Measurements from ENCODE around the gene APBB3.
"Not testable (repeated sequence)": the region's sequence is repeated elsewhere in the genome, so short reads cannot be mapped to it uniquely, and the experiment has no call there.

APBB3 gene, protein sequence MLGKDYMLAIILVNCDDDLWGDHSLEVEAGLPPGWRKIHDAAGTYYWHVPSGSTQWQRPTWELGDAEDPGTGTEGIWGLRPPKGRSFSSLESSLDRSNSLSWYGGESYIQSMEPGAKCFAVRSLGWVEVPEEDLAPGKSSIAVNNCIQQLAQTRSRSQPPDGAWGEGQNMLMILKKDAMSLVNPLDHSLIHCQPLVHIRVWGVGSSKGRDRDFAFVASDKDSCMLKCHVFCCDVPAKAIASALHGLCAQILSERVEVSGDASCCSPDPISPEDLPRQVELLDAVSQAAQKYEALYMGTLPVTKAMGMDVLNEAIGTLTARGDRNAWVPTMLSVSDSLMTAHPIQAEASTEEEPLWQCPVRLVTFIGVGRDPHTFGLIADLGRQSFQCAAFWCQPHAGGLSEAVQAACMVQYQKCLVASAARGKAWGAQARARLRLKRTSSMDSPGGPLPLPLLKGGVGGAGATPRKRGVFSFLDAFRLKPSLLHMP

GRCh38 chr5:140564196-140565023 lies at the start of gene APBB3, which contains the start of gene SLC35A4:
Gene APBB3 (minus strand): TSS chr5:140564598. CDS start chr5:140564245, 353 bp downstream.
Gene SLC35A4 (plus strand): TSS chr5:140564828. CDS start chr5:140567170, 2,342 bp downstream.
- peak; percentile 99 for DNase-seq (ENCODE audit: low read depth)

- no peak for DNase-seq (ENCODE audit: low read depth)
Measured at GRCh38 chr5:140611020-140611521, 46.7 kb upstream of the APBB3 start.

DNA sequence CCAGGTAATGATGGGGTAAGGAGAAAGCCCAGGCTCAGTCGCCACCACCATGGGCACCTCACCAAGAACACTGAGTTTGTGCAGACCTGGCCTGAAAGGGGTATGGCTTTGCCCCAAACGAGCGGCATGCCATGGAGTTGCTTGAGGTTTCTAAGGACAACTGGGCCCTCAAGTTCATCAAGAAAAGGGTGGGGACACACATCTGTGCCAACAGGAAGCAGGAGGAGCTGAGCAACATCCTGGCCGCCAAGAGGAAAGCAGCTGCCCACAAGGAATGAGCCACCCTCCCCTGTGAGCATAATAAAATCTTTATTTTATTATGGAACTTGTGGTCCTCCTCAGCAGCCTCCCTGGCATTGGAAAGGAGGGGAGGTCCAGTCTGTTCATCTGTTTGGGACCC lies 44.7 kb upstream of the APBB3 start:
- no peak for DNase-seq (ENCODE audit: low read depth)

DNA sequence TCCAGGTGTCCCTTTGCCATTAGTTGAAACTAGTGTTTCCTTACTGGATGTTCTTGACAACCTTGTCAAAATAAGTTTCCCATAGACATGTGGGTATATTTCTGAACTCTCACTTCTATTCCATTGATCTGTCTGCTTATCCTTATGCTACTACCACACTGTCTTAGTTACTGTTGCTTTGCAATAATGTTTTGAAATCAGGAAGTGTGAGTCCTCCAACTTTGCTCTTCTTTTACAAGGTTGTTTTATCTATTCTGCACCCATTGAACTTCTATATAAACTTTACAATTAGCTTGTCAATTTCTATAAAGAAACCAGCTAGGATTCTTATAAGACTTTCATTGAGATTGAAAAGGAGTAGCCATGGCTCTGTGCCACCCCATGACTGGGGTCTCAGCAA lies 44.3 kb upstream of the APBB3 start:
- DNase-seq (ENCODE audit: low read depth) = no peak

- no peak for DNase-seq (ENCODE audit: low read depth)
Measured at GRCh38 chr5:140607031-140607430, 42.6 kb upstream of the APBB3 start.

DNA sequence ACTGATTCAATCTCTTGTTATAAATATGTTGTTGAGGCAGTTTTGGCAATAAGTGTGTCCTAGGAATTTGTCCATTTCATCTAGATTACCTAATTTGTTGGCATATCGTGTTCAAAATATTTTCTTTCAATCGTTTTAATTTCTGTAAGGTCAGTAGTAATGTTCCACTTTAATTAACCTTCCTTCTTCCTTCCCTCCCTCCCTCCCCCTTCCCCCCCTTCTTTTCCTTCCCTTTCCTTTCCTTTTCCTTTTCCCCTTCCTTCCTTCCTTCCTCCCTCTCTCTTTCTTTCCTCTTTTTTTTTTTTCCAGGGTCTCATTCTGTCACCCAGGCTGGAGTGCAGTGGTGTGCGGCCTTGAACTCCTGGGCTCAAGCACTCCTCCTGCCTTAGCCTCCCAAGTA lies 41.5 kb upstream of the APBB3 start:
- no peak for DNase-seq (ENCODE audit: low read depth)

- DNase-seq (ENCODE audit: low read depth) = no peak
Measured at GRCh38 chr5:140603734-140604133, 39.3 kb upstream of the APBB3 start.

- not testable (repeated sequence) for DNase-seq (ENCODE audit: low read depth)
Measured at GRCh38 chr5:140603446-140603698, 39.0 kb upstream of the APBB3 start.

- no peak for DNase-seq (ENCODE audit: low read depth)
Measured at GRCh38 chr5:140602147-140602546, 37.7 kb upstream of the APBB3 start.

DNA sequence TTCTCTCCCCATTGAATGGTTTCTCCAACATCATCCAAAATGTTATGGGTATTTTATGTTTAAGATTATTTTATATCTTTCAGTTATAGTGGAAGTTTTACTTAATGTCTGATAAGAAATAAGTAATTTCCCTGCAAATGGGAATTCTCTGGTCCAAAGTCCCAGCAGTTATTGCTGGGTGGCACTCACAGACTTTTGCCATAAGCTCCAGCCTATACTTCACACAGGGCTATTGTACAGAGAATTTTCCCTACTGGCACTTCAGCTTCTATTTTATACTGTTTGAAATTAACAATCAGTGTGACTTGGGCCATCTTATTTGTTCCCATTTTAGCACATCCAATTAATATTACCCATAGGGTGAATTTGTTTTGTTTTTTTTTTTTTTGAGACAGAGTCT lies 35.7 kb upstream of the APBB3 start:
- DNase-seq (ENCODE audit: low read depth) = no peak

GRCh38 chr5:140598836-140599235 lies 34.4 kb upstream of the APBB3 start:
- no peak for DNase-seq (ENCODE audit: low read depth)

DNA sequence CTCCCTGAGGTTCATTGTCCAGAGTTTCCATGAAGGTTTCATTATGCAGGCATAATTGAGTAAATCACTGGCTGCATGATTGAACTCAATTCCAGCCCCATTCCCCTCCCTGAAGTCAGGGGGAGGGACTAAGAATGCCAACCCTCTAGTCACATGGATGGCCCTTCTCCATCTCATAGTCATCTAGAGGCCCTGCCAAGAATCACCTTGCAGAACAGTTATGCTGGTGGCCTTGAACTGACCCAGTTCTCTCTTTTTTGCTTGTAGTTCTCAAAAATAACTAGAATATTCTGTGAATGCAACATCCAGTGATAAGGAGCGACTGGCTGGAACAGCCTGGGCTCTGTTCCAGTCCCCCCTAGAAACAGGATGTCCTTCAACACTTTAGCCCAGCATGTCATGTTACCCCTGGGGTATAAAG lies 31.9 kb upstream of the APBB3 start:
- no peak for DNase-seq (ENCODE audit: low read depth)

DNA sequence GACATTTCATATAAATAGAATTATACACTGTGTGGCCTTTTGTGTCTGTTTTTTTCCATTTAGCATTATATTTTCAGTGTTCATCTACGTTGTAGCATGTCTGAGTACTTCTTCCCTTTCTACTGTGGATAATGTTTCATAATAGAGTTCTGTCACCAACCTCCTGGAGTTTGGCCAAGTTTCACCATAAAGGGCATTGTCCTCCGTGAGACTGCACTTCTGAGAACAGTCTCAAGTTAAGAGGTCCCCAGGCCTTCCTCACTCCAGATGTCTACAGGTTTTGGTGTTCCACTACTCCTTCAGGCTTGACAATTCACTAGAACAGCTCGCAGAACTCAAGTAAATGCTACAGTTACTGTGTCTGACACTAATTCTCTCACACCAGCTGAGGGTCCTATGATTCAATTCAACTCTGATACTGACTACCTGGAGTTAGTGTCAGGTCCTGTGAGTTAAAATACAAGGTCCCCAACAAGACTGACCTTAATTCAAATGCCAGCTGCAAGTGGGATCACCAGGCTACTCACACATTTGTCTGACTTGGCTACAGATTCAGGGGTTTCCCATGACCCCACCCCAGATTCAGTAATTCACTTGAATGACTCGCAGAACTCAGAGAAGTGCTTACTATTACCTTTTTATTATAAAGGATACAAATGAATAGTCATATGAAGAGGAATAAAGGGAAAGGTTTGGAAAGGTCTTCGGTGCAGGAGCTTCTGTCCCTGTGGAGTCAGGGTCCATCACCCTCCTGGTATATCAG lies 31.3 kb upstream of the APBB3 start:
- no peak for DNase-seq (ENCODE audit: low read depth)

DNA sequence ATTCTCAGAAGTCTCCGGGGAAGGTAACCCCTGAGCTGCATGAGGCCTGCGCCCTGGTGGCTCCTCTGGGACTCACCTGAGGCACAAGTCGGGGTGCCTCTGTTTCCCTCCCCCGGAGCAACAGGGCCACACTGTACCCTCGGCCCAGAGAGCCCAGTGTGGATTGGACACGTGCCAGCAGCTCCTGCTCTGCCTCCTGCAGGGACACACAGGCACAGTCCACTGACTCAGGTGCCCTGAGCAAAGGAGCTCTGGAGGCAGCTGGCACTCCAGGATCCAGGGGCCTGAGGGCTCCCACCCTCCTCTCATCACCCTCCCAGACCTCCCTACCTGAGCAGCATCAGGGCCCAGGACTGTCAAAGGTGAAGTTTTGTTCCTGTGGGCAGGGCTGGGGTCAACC lies 29.8 kb upstream of the APBB3 start:
- DNase-seq (ENCODE audit: low read depth) = no peak

DNA sequence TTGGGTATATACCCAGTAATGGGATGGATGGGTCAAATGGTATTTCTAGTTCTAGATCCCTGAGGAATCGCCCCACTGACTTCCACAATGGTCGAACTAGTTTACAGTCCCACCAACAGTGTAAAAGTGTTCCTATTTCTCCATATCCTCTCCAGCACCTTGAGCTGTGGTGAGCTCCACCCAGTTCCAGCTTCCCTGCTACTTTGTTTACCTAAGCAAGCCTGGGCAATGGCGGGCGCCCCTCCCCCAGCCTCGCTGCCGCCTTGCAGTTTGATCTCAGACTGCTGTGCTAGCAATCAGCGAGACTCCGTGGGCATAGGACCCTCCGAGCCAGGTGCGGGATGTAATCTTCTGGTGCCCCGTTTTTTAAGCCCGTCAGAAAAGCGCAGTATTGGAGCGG lies 28.7 kb upstream of the APBB3 start:
- DNase-seq (ENCODE audit: low read depth) = not testable (repeated sequence)

GRCh38 chr5:140591747-140592372 lies 27.5 kb upstream of the APBB3 start:
- peak; percentile 67 for DNase-seq (ENCODE audit: low read depth)

GRCh38 chr5:140590861-140591260 lies 26.5 kb upstream of the APBB3 start:
- no peak for DNase-seq (ENCODE audit: low read depth)

DNA sequence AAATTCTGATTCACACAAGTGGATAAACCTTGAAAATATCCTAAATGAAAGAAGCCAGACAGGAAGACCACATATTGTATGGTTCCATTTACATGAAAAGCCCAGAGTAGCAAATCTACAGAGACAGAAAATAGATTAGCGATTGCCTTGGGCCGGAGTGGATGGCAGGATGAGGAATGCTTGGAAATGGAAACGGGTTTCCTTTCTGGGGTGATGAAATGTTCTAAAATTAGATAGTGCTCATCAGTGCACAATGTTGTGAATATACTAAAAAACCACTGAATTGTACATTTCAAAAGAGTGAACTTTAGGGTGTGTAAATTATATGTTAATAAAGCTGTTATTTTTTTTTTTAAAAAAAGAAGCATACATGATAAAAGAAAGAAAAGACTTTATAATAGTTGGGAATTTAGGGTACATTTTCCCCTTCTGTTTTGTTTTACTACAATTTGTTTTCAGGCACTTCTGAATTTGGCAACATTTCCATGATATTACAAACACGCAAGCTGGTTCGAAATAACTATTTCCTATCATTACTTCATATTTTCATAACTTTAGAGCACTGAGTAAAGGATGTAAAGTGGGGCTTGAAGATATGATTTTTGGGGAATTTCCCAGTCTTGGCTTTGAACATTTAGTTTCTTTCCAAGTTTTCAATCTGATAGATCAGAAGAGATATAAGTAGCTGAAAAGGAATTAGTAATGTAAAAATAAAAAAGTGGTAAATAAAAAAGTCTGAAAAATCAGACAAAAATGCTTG lies 24.1 kb upstream of the APBB3 start:
- DNase-seq (ENCODE audit: low read depth) = peak; percentile 58

GRCh38 chr5:140587495-140587894 lies 23.1 kb upstream of the APBB3 start:
- DNase-seq (ENCODE audit: low read depth) = no peak

DNA sequence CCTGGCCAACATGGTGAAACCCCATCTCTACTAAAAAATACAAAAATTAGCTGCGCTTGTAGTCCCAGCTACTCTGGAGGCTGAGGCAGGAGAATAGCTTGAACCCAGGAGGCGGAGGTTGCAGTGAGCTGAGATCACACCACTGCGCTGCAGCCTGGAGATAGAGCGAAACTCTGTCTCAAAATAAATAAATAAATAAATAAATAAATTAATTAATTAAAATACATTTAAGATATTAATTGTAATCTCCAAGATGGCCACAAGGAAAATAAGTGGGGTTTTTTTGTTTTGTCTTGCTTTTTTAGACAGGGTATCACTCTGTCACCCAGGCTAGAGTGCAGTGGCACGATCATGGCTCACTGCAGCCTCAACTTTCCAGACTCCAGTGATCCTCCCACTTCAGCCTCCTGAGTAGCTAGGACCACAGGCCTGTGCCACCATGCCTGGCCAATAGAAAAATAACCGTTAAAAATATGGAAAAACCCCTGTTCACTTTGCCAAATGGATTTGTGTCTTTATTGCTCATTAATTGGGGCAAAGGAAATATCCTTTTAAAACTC lies 14.9 kb upstream of the APBB3 start:
- not testable (repeated sequence) for DNase-seq (ENCODE audit: low read depth)

- DNase-seq (ENCODE audit: low read depth) = peak; percentile 48
Measured at GRCh38 chr5:140576776-140577201, 12.4 kb upstream of the APBB3 start.
